ENCODE measurements around the gene AP1S3. TPM values are rescaled to one million over a fixed set of nuclear protein-coding genes. Genes with fewer than 3 reads are reported as not detected.

Gene AP1S3
- total and polyA plus RNA-seq, 2 donors (not counting 3 experiments of a cell fraction or from before 2014, with no cell fraction given): 0.69 to 3.8 TPM

- ChIA-PET CTCF (no interaction called here), POLR2A (no interaction called here)
- no peak for FAIRE-seq
Measured at GRCh38 chr2:223856584-223856983, 19.2 kb upstream of the AP1S3 start.

GRCh38 chr2:223856021-223856420 lies 18.6 kb upstream of the AP1S3 start:
- no peak for FAIRE-seq
- Histone ChIP-seq H3K27ac (ENCODE audit: insufficient read depth, low read depth, low read length) (no peak overlapping the region), H3K79me2 (ENCODE audit: control insufficient read depth, insufficient read depth, low read length) (no peaks in the 10 kb centered on the region), H3K36me3 (ENCODE audit: control insufficient read depth in 2 of 2, extremely low read depth in 1 of 2, insufficient read depth in 2 of 2, low read length in 2 of 2) (no peaks in the 10 kb centered on the region), H3K4me2 (ENCODE audit: insufficient read depth, low read length) (no peak overlapping the region), H3K4me3 (replicated peaks in 1 of 3; ENCODE audit: insufficient read depth in 1 of 3, low read depth in 1 of 3, low read length in 3 of 3) (no peak overlapping the region), H4K20me1 (replicated peaks; ENCODE audit: control insufficient read depth, extremely low read depth, insufficient read depth, low read length) (no peaks in the 10 kb centered on the region), H2AFZ (ENCODE audit: low read depth, low read length) (no peak overlapping the region), H3K9me1 (replicated peaks; ENCODE audit: control insufficient read depth, extremely low read depth, insufficient read depth, low read length) (no peaks in the 10 kb centered on the region), H3K4me1 (ENCODE audit: control insufficient read depth, extremely low read depth, insufficient read depth, low read length) (no peaks in the 10 kb centered on the region), H3K9me3 (replicated peaks; ENCODE audit: control insufficient read depth, insufficient read depth, low read length) (no peaks in the 10 kb centered on the region), H3K27me3 (ENCODE audit: control insufficient read depth in 2 of 2, insufficient read depth in 2 of 2, low read length in 2 of 2) (no peaks in the 10 kb centered on the region), H3K9ac (replicated peaks; ENCODE audit: extremely low read depth, insufficient read depth, low read length) (no peak overlapping the region)
- dilution Hi-C loops (cut with MboI; ENCODE audit: extremely low pct_ligation_motif_present, low sequenced_read_pairs): no loop called here
- no TSS peak for BruUV-seq (replicated peaks)
- no peak for TF ChIP-seq GATA2 (IDR thresholded peaks at IDR 0.05; ENCODE audit: insufficient read depth, insufficient read length, low read depth, low read length)
- TF ChIP-seq FOS (IDR thresholded peaks at IDR 0.05; ENCODE audit: borderline replicate concordance, insufficient read depth, low read length): no peak
- no peak for TF ChIP-seq MYC (IDR thresholded peaks at IDR 0.05; ENCODE audit: low read depth, low read length)
- no peak for TF ChIP-seq MAX (IDR thresholded peaks at IDR 0.05; ENCODE audit: insufficient read depth, insufficient read length)
- no peak for TF ChIP-seq JUN (IDR thresholded peaks at IDR 0.05; ENCODE audit: borderline replicate concordance, insufficient read depth, insufficient read length, low read depth)
- TF ChIP-seq POLR2A (IDR thresholded peaks at IDR 0.05; ENCODE audit: low read depth, low read length): no peak
- TF ChIP-seq CTCF (IDR thresholded peaks at IDR 0.05; ENCODE audit: extremely low read depth in 1 of 2, insufficient read depth in 1 of 2, low read depth in 1 of 2, low read length in 2 of 2): no peak
- TF ChIP-seq POLR2AphosphoS5 (IDR thresholded peaks at IDR 0.05; ENCODE audit: insufficient read depth, low read depth, low read length): no peak
- TF ChIP-seq EZH2 (IDR thresholded peaks at IDR 0.05; ENCODE audit: borderline replicate concordance, low read depth, low read length, severe bottlenecking): no peak
- POLR2A ChIA-PET: no interaction called here
- CTCF ChIA-PET: no interaction called here
- no peak for DNase-seq (ENCODE audit: low read depth, low spot score)
- intact Hi-C loops (cut with micrococcal nuclease): no loop called here

More at GRCh38 chr2:223856584-223856983, 19.2 kb upstream of the AP1S3 start:
- dilution Hi-C loops (cut with MboI; ENCODE audit: extremely low pct_ligation_motif_present, low sequenced_read_pairs): no loop called here
- BruUV-seq (replicated peaks): no TSS peak
- Histone ChIP-seq H3K9me1 (replicated peaks; ENCODE audit: control insufficient read depth, extremely low read depth, insufficient read depth, low read length) (no peaks in the 10 kb centered on the region), H3K9me3 (replicated peaks; ENCODE audit: control insufficient read depth, insufficient read depth, low read length) (no peaks in the 10 kb centered on the region), H3K9ac (replicated peaks; ENCODE audit: extremely low read depth, insufficient read depth, low read length) (no peak overlapping the region), H4K20me1 (replicated peaks; ENCODE audit: control insufficient read depth, extremely low read depth, insufficient read depth, low read length) (no peaks in the 10 kb centered on the region), H2AFZ (ENCODE audit: low read depth, low read length) (no peak overlapping the region), H3K4me2 (ENCODE audit: insufficient read depth, low read length) (no peak overlapping the region), H3K27me3 (ENCODE audit: control insufficient read depth in 2 of 2, insufficient read depth in 2 of 2, low read length in 2 of 2) (no peaks in the 10 kb centered on the region), H3K79me2 (ENCODE audit: control insufficient read depth, insufficient read depth, low read length) (no peaks in the 10 kb centered on the region), H3K27ac (ENCODE audit: insufficient read depth, low read depth, low read length) (no peak overlapping the region), H3K4me1 (ENCODE audit: control insufficient read depth, extremely low read depth, insufficient read depth, low read length) (no peaks in the 10 kb centered on the region), H3K4me3 (replicated peaks in 1 of 3; ENCODE audit: insufficient read depth in 1 of 3, low read depth in 1 of 3, low read length in 3 of 3) (no peak overlapping the region), H3K36me3 (ENCODE audit: control insufficient read depth in 2 of 2, extremely low read depth in 1 of 2, insufficient read depth in 2 of 2, low read length in 2 of 2) (no peaks in the 10 kb centered on the region)
- DNase-seq (ENCODE audit: low read depth, low spot score): no peak
- intact Hi-C loops (cut with micrococcal nuclease): no loop called here
- no peak for TF ChIP-seq POLR2AphosphoS5 (IDR thresholded peaks at IDR 0.05; ENCODE audit: insufficient read depth, low read depth, low read length)
